Neural cell (in vitro differentiated cells): ENCODE results near the gene METTL24. TPM values are rescaled to one million over a fixed set of nuclear protein-coding genes. Genes with fewer than 3 reads are reported as not detected.

Experiments used
- H2AFZ ChIP-seq: fragments of 200-600, 300-800 bp; sonication (generic), shearing (Covaris generic); 2 replicates; pipeline ENCODE4 v1.6.0; 2014; ENCODE audit warnings: low read depth, mild to moderate bottlenecking, antibody characterized with exemption, low read length, moderate library complexity
- H3F3A ChIP-seq: fragments of 200-600 bp; shearing (Covaris generic); 2 replicates; pipeline ENCODE4 v1.6.1; 2016; ENCODE audit warnings: mild to moderate bottlenecking, moderate library complexity, mixed read lengths, antibody characterized with exemption, low read length; ENCODE audit not compliant: insufficient read depth, poor library complexity, severe bottlenecking
- H3K27ac ChIP-seq: fragments of 200-600, 300-800 bp; sonication (generic), shearing (Covaris generic); 2 replicates; pipeline ENCODE4 v1.5.1; 2014; ENCODE audit warnings: mild to moderate bottlenecking, low read length, moderate library complexity
- H3K27me3 ChIP-seq: fragments of 300-800, 200-600 bp; sonication (generic), shearing (Covaris generic); 2 replicates; pipeline ENCODE4 v1.6.0; 2014; ENCODE audit warnings: mild to moderate bottlenecking, low read depth, low read length, moderate library complexity; ENCODE audit not compliant: insufficient read depth
- H3K36me3 ChIP-seq: fragments of 300-800, 200-600 bp; sonication (generic), shearing (Covaris generic); 2 replicates; pipeline ENCODE4 v1.5.1; 2014; ENCODE audit warnings: mild to moderate bottlenecking, antibody characterized with exemption, low read length, moderate library complexity; ENCODE audit not compliant: insufficient read depth
- H3K4me2 ChIP-seq: fragments of 300-800, 200-600 bp; sonication (generic), shearing (Covaris generic); 2 replicates; pipeline ENCODE4 v1.6.0; 2014; ENCODE audit warnings: mild to moderate bottlenecking, low read length
- H3K4me3 ChIP-seq: fragments of 300-800, 200-600 bp; sonication (generic), shearing (Covaris generic); 2 replicates; pipeline ENCODE4 v1.5.1; 2014; ENCODE audit warnings: mild to moderate bottlenecking, low read length, moderate library complexity
- H3K79me2 ChIP-seq: fragments of 200-600 bp; shearing (Covaris generic); replicated peaks from 2 replicates; pipeline ENCODE4 v1.6.0; 2014; ENCODE audit warnings: mild to moderate bottlenecking, low read length, moderate library complexity; ENCODE audit not compliant: insufficient read depth
- H3K9ac ChIP-seq: fragments of 300-800, 200-600 bp; sonication (generic), shearing (Covaris generic); 2 replicates; pipeline ENCODE4 v1.6.1; 2016; ENCODE audit warnings: mild to moderate bottlenecking, low read length, mixed read lengths
- H3K9me2 ChIP-seq: fragments of 200-600 bp; shearing (Covaris generic); 2 replicates; pipeline ENCODE4 v1.6.1; 2016; ENCODE audit warnings: mild to moderate bottlenecking, low read length, mixed read lengths; ENCODE audit not compliant: insufficient read depth
- H3K9me3 ChIP-seq: fragments of 200-600, 300-800 bp; sonication (generic), shearing (Covaris generic); 2 replicates; pipeline ENCODE4 v1.6.1; 2016; ENCODE audit warnings: mild to moderate bottlenecking, mixed run types, low read length, moderate library complexity, mixed read lengths
- H4K20me1 ChIP-seq: fragments of 200-600 bp; shearing (Covaris generic); 2 replicates; pipeline ENCODE4 v1.6.1; 2016; ENCODE audit warnings: mild to moderate bottlenecking, mixed run types; ENCODE audit not compliant: insufficient read depth
- EP300 ChIP-seq: fragments of 450-650 bp; conservative IDR thresholded peaks from 2 replicates; pipeline ENCODE4 v1.6.1; 2014; ENCODE audit warnings: antibody characterized with exemption, mild to moderate bottlenecking, moderate library complexity; ENCODE audit not compliant: poor library complexity, severe bottlenecking
- EZH2 ChIP-seq: fragments of 200-600, 300-800 bp; shearing (Covaris generic), sonication (generic); IDR thresholded peaks from 2 replicates; pipeline ENCODE4 v1.6.1; 2014; ENCODE audit warnings: antibody characterized with exemption, low read length, borderline replicate concordance, mild to moderate bottlenecking; ENCODE audit not compliant: insufficient read depth, poor library complexity, severe bottlenecking
- MXI1 ChIP-seq: fragments of 450-650 bp; conservative IDR thresholded peaks from 2 replicates; pipeline ENCODE4 v1.6.1; 2014; ENCODE audit warnings: antibody characterized with exemption, mild to moderate bottlenecking; ENCODE audit not compliant: poor library complexity, severe bottlenecking
- POLR2AphosphoS5 ChIP-seq: IDR thresholded peaks from 2 replicates; pipeline ENCODE4 v1.6.1; 2012
- RAD21 ChIP-seq: fragments of 450-650 bp; conservative IDR thresholded peaks from 2 replicates; pipeline ENCODE4 v1.6.1; 2014; ENCODE audit warnings: antibody characterized with exemption, mild to moderate bottlenecking, moderate library complexity
- SMC3 ChIP-seq: fragments of 450-650 bp; conservative IDR thresholded peaks from 2 replicates; pipeline ENCODE4 v1.6.1; 2014; ENCODE audit warnings: antibody characterized with exemption, mild to moderate bottlenecking, moderate library complexity; ENCODE audit not compliant: poor library complexity
- TAF1 ChIP-seq: IDR thresholded peaks from 2 replicates; pipeline ENCODE4 v1.6.1; 2012; ENCODE audit warnings: low read depth
- polyA plus RNA-seq: library from polyadenylated mRNA; depleted of rRNA; stranded (reverse); fragments of >200 nt; gene quantifications from 2 replicates; pipeline ENCODE4 v1.2.3, GENCODE V29; 2014
- TF ChIP-seq, protein P1 (sequence below): fragments of 450-650 bp; IDR thresholded peaks from 2 replicates; pipeline ENCODE4 v1.5.1; 2014; ENCODE audit warnings: antibody characterized with exemption, mild to moderate bottlenecking, moderate library complexity; ENCODE audit not compliant: poor library complexity, severe bottlenecking
- TF ChIP-seq, protein P2 (sequence below): IDR thresholded peaks from 2 replicates; pipeline ENCODE4 v1.6.1; 2012; ENCODE audit warnings: borderline replicate concordance

METTL24 gene
- polyA plus RNA-seq, 1 donor from 2014 or later: not detected

DNA sequence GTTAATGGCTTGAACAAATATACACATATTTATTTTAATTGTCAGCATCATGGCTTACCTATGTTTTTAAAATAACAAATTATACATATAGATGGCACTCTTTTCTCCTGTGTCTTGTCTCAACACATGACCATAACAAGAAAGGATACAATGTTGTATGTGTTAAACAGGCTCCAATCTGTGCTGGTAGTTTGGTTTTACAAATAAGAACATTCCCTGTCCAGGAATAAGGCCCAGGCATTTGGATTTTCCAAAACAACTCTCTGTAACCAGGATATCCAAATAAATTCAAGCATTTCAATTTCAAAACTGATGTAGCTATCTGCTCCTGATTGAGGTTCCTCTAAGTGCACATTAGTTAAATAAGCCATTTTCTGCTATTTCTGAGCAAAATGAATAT is 17.1 kb downstream of the METTL24 start:
- no peak overlapping the region for H2AFZ ChIP-seq
- no peaks in the 10 kb centered on the region for H3K79me2 ChIP-seq
- H3K4me3 ChIP-seq: no peak overlapping the region
- no peak overlapping the region for H3K9ac ChIP-seq
- no peaks in the 10 kb centered on the region for H3K36me3 ChIP-seq
- no peaks in the 10 kb centered on the region for H3K27me3 ChIP-seq
- H3K9me3 ChIP-seq: no peaks in the 10 kb centered on the region
- no peaks in the 10 kb centered on the region for H3K9me2 ChIP-seq
- H3K4me2 ChIP-seq: no peak overlapping the region
- H4K20me1 ChIP-seq: no peaks in the 10 kb centered on the region
- no peaks in the 10 kb centered on the region for H3F3A ChIP-seq
- TF ChIP-seq EZH2 (no peak), POLR2AphosphoS5 (no peak), TAF1 (no peak), MXI1 (no peak), SMC3 (no peak), RAD21 (no peak), EP300 (no peak)
- TF ChIP-seq, protein P1, sequence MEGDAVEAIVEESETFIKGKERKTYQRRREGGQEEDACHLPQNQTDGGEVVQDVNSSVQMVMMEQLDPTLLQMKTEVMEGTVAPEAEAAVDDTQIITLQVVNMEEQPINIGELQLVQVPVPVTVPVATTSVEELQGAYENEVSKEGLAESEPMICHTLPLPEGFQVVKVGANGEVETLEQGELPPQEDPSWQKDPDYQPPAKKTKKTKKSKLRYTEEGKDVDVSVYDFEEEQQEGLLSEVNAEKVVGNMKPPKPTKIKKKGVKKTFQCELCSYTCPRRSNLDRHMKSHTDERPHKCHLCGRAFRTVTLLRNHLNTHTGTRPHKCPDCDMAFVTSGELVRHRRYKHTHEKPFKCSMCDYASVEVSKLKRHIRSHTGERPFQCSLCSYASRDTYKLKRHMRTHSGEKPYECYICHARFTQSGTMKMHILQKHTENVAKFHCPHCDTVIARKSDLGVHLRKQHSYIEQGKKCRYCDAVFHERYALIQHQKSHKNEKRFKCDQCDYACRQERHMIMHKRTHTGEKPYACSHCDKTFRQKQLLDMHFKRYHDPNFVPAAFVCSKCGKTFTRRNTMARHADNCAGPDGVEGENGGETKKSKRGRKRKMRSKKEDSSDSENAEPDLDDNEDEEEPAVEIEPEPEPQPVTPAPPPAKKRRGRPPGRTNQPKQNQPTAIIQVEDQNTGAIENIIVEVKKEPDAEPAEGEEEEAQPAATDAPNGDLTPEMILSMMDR: no peak
- TF ChIP-seq, protein P2, sequence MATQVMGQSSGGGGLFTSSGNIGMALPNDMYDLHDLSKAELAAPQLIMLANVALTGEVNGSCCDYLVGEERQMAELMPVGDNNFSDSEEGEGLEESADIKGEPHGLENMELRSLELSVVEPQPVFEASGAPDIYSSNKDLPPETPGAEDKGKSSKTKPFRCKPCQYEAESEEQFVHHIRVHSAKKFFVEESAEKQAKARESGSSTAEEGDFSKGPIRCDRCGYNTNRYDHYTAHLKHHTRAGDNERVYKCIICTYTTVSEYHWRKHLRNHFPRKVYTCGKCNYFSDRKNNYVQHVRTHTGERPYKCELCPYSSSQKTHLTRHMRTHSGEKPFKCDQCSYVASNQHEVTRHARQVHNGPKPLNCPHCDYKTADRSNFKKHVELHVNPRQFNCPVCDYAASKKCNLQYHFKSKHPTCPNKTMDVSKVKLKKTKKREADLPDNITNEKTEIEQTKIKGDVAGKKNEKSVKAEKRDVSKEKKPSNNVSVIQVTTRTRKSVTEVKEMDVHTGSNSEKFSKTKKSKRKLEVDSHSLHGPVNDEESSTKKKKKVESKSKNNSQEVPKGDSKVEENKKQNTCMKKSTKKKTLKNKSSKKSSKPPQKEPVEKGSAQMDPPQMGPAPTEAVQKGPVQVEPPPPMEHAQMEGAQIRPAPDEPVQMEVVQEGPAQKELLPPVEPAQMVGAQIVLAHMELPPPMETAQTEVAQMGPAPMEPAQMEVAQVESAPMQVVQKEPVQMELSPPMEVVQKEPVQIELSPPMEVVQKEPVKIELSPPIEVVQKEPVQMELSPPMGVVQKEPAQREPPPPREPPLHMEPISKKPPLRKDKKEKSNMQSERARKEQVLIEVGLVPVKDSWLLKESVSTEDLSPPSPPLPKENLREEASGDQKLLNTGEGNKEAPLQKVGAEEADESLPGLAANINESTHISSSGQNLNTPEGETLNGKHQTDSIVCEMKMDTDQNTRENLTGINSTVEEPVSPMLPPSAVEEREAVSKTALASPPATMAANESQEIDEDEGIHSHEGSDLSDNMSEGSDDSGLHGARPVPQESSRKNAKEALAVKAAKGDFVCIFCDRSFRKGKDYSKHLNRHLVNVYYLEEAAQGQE: no peak
- peak overlapping the region; percentile 38 for H3K27ac ChIP-seq

DNA sequence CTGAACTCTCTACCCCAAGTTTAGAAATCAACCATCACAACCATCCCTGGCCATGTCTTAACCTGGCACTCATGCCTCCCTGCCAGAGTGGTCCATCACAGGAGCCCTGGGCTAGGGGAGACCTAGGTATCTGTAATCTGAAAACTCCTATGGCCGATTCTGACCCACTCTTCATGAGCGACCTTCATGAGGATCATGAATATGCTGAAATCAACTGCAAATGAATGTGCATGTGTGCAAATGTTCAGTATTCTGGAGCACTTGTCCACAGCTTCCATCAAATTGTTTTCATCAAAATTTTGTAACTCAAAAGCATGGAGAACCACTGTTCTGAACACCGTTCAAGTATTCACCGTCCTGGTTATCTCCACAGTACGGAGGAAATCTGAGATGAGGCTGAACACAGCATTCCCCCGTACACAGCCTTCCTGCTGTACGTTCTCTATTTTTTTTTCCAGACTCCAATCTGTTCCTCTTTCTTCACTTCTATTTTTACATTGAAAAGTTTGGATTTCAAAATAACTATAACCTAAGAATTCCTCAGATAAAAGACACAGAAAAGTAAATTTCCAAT is 17.7 kb downstream of the METTL24 start:
- no peaks in the 10 kb centered on the region for H3K9me3 ChIP-seq
- H3K4me3 ChIP-seq: no peak overlapping the region
- no peaks in the 10 kb centered on the region for H3K79me2 ChIP-seq
- TF ChIP-seq, protein P1: no peak
- no peak for TF ChIP-seq MXI1
- TF ChIP-seq, protein P2: no peak
- no peak overlapping the region for H3K9ac ChIP-seq
- H3K4me2 ChIP-seq: no peak overlapping the region
- no peaks in the 10 kb centered on the region for H3F3A ChIP-seq
- no peaks in the 10 kb centered on the region for H3K36me3 ChIP-seq
- no peaks in the 10 kb centered on the region for H3K27me3 ChIP-seq
- H3K27ac ChIP-seq: no peak overlapping the region
- H4K20me1 ChIP-seq: no peaks in the 10 kb centered on the region
- no peaks in the 10 kb centered on the region for H3K9me2 ChIP-seq
- no peak overlapping the region for H2AFZ ChIP-seq
